Dendritic cell treated with granulocyte-macrophage colony-stimulating factor and Interleukin-4, amounts not matched to agents 40 ng/mL and 50 ng/mL, for 4 days (primary cell): ENCODE results near the gene KRTCAP2.
"Not testable (repeated sequence)": the region's sequence is repeated elsewhere in the genome, so short reads cannot be mapped to it uniquely, and the experiment has no call there.

Source experiments
- H3K27ac Mint-ChIP-seq: one replicate; pipeline ENCODE4 v1.8.0; 2022; ENCODE audit warnings: mild to moderate bottlenecking, mixed read lengths
- H3K27me3 Mint-ChIP-seq: one replicate; pipeline ENCODE4 v1.8.0; 2022; ENCODE audit warnings: mild to moderate bottlenecking, mixed read lengths
- H3K36me3 Mint-ChIP-seq: one replicate; pipeline ENCODE4 v1.8.0; 2022; ENCODE audit warnings: low read depth, mixed read lengths
- H3K4me1 Mint-ChIP-seq: one replicate; pipeline ENCODE4 v1.8.0; 2022; ENCODE audit warnings: low read depth, mixed read lengths
- H3K4me3 Mint-ChIP-seq: one replicate; pipeline ENCODE4 v1.8.0; 2022; ENCODE audit warnings: mild to moderate bottlenecking, moderate library complexity, mixed read lengths
- H3K9me3 Mint-ChIP-seq: one replicate; pipeline ENCODE4 v1.8.0; 2022; ENCODE audit warnings: mixed read lengths
- intact Hi-C: fragments of 100-400 bp; cut with micrococcal nuclease; formaldehyde crosslinking; loops from one replicate; pipeline ENCODE4 v1.15.0; 2022

KRTCAP2 gene

DNA sequence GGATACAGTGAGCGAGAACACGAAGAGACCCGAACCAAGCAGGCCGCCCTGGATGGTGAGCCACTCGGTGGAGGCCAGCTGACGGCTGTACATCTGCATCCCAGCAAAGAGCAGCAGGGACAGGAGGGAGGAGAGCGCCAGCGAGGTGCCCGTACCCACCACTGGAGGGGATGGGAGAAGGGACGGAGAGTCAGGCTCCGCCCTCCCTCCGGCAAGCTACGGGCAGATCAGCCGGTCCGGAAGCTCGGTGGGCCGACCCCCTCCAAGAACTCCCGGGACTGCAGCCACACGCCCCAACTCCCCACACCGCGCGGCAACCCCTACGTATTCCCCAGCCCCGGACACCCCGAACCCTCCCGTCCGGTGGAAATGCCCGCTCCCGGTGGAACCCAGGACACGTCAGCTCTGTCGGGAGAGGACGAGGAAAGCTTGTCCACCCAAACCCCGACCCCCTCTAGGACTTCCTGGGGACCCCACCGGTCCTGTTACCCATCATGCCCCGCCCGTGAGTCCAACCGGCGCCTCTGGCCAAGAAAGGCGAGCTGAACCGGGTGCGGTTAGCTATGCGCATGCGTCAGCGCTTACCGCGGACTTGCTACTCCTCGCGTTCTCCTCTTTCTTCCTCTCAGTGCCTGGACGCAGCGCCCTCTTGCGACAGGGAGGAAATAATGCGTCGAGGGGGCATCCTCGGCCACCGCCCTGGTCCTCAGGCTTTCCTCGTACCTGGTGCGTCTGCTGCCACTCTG lies at the start of gene KRTCAP2:
KRTCAP2 (minus strand) TSS at position 573 of the 746 bp plus-strand sequence; CDS start at position 493, 80 bp downstream.
- Mint-ChIP-seq H3K27ac (peak within 1 kb of the TSS; percentile 97), H3K27me3 (peaks cover 21% of the 10 kb centered on the region), H3K36me3 (peaks cover 46% of the 10 kb centered on the region), H3K4me1 (peaks cover 57% of the 10 kb centered on the region), H3K4me3 (peak within 1 kb of the TSS; percentile 96), H3K9me3 (no peaks in the 10 kb centered on the region)
- intact Hi-C loops: no loop called here

DNA sequence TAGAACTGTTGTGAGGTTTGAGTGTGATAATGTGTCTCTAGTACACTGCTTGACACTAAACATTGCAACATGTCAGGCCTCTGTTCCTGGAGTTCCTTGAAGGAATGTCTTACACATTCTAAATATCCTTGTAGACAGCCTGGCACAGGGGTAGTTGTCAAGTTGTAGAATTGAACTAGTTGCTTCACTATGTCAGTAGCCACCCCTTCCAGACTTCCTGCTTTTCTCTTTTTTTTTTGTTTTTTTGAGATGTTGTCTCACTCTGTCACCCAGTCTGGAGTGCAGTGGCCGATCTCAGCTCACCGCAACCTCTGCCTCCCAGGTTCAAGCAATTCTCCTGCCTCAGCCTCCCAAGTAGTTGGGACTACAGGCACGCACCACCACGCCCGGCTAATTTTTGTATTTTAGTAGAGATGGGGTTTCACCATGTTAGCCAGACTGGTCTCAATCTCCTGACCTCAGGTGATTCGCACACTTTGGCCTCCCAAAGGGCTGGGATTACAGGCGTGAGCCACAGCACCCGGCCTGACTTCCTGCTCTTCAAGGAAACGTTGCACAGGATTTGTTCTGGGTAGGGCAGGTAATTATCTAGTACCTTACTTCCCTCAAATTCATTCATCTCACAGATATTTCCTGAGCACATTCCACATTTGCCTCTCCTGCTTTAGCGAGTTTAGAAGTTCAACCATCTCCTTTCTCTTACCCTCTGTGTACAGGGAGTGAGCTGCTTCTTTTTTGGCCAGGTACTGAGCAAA lies 47.3 kb upstream of the KRTCAP2 start:
- H3K9me3 Mint-ChIP-seq, H3K27me3 Mint-ChIP-seq, intact Hi-C loops, H3K36me3 Mint-ChIP-seq, H3K4me3 Mint-ChIP-seq: not testable (repeated sequence)
- peak overlapping the region; percentile 77 for H3K27ac Mint-ChIP-seq
- peaks cover 67% of the 10 kb centered on the region for H3K4me1 Mint-ChIP-seq

DNA sequence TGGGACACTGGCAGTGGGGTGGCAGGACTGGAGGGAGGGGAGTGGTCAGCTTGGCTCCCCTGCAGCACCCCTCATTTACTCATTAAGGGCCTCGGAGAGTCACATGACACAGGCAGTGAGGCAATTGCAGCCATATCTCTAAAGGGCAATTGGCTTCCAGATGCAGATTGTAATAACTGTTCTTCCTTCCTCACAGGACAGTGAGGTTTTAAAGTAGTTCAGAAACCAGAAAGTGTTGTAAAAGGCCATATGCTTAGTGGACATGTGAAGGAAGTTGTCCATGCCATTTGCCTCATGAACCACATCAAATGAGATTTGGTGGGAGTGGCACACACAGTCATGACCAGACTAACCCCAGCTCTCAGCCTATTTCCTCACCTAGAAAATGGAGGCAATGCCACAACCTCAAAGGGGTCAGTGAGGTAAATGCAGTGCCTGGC lies 46.5 kb upstream of the KRTCAP2 start:
- Mint-ChIP-seq H3K36me3 (peaks cover 12% of the 10 kb centered on the region), H3K27me3 (no peaks in the 10 kb centered on the region), H3K9me3 (no peaks in the 10 kb centered on the region), H3K27ac (peak overlapping the region; percentile 77), H3K4me1 (peaks cover 67% of the 10 kb centered on the region), H3K4me3 (no peak overlapping the region)
- intact Hi-C loops: no loop called here

DNA sequence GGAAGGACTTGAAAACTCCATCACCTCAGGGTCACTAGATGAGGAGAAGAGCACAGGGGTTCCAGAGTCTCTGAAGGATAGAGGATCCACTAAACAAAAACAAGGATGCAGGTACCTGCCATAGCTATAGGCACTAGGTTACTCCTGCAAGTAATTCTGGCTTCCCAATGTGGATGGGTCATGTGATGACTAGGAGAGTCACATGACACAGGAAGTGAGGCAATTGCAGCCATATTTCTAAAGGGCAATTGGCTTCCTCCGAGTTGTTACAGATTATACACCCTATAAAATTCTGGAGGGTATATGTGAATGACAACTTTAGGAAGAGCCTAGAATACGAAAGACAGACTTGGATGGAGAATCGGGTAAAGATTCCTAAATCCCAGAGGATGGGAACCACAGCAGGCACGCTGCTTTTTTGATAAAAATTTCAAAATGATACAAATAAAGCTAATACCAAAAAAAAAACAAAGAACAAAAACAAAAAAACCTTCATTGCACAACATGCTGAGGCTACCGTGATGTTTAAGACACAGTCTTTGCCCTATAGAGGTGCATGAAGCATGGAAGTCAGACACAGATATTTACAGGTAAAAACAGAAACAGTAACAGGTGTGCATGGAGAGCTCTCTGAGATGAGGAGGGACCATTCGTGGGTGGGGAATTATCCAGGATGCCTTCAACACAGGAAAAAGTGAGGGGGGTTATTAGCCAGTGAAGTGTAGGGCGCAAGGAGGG lies 45.9 kb upstream of the KRTCAP2 start:
- peaks cover 12% of the 10 kb centered on the region for H3K36me3 Mint-ChIP-seq
- H3K27ac Mint-ChIP-seq: peak overlapping the region; percentile 77
- no peaks in the 10 kb centered on the region for H3K27me3 Mint-ChIP-seq
- H3K4me3 Mint-ChIP-seq: no peak overlapping the region
- no peaks in the 10 kb centered on the region for H3K9me3 Mint-ChIP-seq
- H3K4me1 Mint-ChIP-seq: peaks cover 62% of the 10 kb centered on the region
- intact Hi-C loops: no loop called here

DNA sequence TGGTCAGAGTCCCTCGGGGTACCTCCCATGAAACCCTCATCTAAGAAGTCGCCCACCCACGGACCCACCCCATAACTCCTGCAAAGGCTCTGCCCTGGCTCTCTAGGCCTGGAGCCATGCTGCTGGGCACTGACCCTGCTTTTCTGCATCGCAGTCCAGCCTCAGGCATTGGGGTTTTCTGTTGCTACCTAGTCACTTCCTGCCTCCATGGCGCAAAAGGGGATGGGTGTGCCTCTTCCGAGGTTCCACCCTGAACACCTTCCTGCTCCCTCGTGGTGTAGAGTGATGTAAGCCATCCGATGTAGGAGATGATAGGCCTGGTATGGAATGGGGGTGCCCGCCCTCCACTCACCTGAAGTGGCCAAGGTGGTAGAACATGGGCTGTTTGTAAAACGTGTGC lies 41.6 kb upstream of the KRTCAP2 start:
- H3K4me3 Mint-ChIP-seq, H3K27me3 Mint-ChIP-seq, H3K9me3 Mint-ChIP-seq, intact Hi-C loops, H3K27ac Mint-ChIP-seq: not testable (repeated sequence)
- peaks cover 39% of the 10 kb centered on the region for H3K36me3 Mint-ChIP-seq
- peaks cover 52% of the 10 kb centered on the region for H3K4me1 Mint-ChIP-seq

DNA sequence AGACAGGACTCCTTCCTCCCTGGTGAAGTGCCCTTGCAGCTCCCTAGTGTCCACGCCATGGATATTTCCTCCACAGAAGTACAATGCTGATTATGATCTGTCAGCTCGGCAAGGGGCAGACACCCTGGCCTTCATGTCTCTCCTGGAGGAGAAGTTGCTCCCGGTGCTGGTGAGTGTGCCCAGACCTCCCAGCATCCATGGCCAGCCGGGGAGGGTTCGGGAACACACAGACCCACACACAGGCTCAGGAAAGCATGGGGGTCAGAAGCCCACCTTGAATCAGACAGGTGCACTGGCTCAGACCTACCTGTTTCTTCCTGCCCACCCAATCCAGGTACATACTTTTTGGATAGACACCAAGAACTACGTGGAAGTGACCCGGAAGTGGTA lies 38.9 kb upstream of the KRTCAP2 start:
- H3K9me3 Mint-ChIP-seq, H3K27me3 Mint-ChIP-seq, intact Hi-C loops, H3K4me3 Mint-ChIP-seq: not testable (repeated sequence)
- Mint-ChIP-seq H3K4me1 (peaks cover 58% of the 10 kb centered on the region), H3K27ac (peak overlapping the region; percentile 97), H3K36me3 (peaks cover 44% of the 10 kb centered on the region)

DNA sequence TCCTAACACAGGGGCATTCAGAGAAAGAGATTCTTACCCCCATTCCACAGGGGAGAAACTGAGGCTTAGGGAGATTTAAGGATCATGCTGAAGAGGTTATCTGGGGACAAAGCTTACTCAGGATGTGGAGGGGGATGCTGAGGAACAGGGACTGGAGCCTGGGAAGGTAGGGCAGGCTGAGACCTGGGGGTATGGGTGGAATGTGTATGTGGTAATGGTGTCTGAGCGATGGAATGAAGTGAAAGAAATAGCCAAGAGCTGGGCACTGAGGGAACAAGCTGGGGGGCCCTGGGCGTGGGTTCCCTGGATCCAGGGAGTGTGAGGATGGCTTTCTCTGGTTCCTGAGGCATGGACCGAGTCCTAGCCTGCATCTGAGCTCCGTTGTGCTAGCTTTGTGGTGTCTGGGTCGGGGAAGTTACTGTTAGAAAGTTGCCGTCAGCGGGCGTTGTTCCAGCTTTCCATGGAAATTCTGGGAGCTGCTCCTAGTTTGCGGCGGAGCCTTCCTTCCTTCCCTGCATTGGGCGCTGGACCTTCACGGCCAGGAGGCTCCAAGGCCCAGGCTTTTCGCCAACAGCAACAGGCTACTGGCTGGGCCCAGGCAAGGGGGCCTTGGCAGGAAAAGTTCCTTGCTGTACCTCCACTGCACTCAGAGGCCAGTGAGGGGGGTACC lies 38.4 kb upstream of the KRTCAP2 start:
- H3K9me3 Mint-ChIP-seq, intact Hi-C loops, H3K4me3 Mint-ChIP-seq, H3K27me3 Mint-ChIP-seq: not testable (repeated sequence)
- peaks cover 64% of the 10 kb centered on the region for H3K4me1 Mint-ChIP-seq
- peaks cover 40% of the 10 kb centered on the region for H3K36me3 Mint-ChIP-seq
- peak overlapping the region; percentile 97 for H3K27ac Mint-ChIP-seq

DNA sequence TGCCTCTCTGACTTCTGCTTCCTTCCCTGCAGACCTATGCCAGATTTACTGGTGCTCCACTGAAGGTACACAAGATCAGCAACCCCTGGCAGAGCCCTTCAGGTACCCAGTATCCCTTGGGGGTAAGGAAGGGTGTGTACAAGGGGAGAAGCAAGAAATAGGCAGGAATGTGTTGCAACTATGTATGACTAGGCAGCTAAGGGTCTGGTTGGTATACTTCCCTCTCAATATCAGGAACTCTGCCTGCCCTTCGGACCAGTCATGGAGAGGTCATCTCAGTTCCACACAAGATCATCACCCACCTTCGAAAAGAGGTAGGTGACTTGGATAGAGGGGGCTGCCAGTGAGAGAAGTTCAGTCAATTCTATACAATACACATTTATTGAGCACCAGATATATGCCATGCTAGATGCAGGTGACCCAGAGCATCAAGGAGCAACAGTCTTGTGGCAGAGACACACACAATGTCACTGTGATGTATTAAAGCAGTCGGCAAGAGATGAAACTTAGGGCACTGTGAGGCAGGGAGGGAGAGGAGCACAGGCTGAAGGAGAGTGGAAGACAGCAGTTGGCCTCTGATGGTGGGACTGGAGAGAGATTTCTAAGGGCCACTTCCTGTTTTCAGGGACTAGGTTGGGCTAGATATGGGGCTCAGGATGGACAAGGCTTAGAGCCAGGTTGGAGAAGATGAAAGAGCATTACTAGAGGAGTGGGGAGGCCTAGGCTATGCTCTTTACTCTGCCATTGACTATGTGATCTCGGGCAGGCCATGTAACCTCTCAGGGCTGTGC lies 37.4 kb upstream of the KRTCAP2 start:
- intact Hi-C loops: no loop called here
- Mint-ChIP-seq H3K4me3 (peak overlapping the region; percentile 5), H3K27ac (peak overlapping the region; percentile 97), H3K27me3 (no peaks in the 10 kb centered on the region), H3K36me3 (peaks cover 39% of the 10 kb centered on the region), H3K4me1 (peaks cover 60% of the 10 kb centered on the region), H3K9me3 (no peaks in the 10 kb centered on the region)

DNA sequence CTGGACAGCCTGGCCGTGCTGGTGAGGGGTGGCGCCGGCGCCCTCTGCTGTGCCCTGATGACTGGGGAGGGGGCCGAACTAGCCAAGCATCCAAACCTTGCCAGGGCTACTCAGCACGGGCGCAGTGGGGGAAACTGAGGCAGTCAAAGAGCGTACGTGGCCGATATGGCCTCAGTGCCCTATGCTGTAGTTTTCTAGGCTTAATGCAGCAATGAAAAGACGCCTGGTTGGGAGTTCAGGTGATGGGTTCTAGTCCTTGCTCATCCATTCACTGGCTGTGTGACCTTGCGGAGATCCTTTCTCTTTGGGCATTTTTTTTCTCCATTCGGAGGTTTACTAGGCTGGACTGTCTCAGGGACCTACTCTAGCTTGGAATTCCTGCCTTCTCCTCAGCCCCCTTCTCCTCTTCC lies 36.2 kb upstream of the KRTCAP2 start:
- H3K4me1 Mint-ChIP-seq: peaks cover 51% of the 10 kb centered on the region
- H3K27ac Mint-ChIP-seq: peak overlapping the region; percentile 97
- H3K36me3 Mint-ChIP-seq: peaks cover 32% of the 10 kb centered on the region
- H3K27me3 Mint-ChIP-seq: no peaks in the 10 kb centered on the region
- intact Hi-C loops: loop anchor here (2.0 to 5.0 kb wide), 2 partner anchors 17 to 33 kb away; a partner anchor contains a TSS
- peak overlapping the region; percentile 94 for H3K4me3 Mint-ChIP-seq
- H3K9me3 Mint-ChIP-seq: no peaks in the 10 kb centered on the region

DNA sequence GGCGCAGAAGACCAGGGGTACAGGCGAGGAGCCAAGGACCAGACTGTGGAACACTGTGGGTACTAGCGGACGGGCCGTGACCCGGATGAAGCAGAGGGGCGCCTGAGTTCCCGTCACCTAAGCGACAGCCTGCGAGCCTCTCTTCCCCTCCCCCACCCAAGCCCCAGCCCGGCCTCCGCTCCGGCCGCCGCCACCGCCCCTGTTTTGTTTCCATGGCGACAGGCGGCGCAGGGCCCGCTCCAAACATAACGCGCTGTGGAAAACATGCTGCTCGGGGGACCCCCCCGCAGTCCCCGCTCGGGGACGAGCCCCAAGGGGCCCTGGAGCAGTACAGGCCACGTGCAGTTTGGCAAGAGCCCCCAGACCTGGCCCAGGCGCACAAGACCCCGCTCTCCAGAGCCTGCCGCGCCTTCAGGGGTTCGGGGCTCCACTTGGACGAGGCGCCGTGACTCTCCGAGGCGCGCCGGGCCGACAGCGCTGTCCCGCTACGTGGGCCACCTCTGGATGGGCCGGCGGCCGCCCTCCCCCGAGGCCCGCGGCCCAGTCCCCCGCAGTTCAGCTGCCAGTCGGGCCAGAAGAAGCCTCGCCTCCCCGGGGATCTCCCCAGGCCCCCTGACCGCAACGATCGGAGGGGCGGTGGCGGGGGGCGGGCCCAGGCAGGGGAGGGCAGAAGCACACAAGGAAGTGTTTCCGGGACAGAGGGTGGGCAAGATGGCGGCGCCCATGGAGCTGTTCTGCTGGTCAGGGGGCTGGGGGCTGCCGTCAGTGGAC lies 35.6 kb upstream of the KRTCAP2 start, which contains the start of gene MTX1:
MTX1 (plus strand) TSS at position 155 of the 771 bp plus-strand sequence; CDS start at position 265, 110 bp downstream.
- H3K27ac Mint-ChIP-seq: peak within 1 kb of the TSS; percentile 97
- peak within 1 kb of the TSS; percentile 94 for H3K4me3 Mint-ChIP-seq
- no peaks in the 10 kb centered on the region for H3K9me3 Mint-ChIP-seq
- H3K27me3 Mint-ChIP-seq: no peaks in the 10 kb centered on the region
- peaks cover 32% of the 10 kb centered on the region for H3K36me3 Mint-ChIP-seq
- peaks cover 51% of the 10 kb centered on the region for H3K4me1 Mint-ChIP-seq
- intact Hi-C loops: loop anchor here (2.0 to 5.0 kb wide), 2 partner anchors 18 to 34 kb away; a partner anchor contains a TSS

DNA sequence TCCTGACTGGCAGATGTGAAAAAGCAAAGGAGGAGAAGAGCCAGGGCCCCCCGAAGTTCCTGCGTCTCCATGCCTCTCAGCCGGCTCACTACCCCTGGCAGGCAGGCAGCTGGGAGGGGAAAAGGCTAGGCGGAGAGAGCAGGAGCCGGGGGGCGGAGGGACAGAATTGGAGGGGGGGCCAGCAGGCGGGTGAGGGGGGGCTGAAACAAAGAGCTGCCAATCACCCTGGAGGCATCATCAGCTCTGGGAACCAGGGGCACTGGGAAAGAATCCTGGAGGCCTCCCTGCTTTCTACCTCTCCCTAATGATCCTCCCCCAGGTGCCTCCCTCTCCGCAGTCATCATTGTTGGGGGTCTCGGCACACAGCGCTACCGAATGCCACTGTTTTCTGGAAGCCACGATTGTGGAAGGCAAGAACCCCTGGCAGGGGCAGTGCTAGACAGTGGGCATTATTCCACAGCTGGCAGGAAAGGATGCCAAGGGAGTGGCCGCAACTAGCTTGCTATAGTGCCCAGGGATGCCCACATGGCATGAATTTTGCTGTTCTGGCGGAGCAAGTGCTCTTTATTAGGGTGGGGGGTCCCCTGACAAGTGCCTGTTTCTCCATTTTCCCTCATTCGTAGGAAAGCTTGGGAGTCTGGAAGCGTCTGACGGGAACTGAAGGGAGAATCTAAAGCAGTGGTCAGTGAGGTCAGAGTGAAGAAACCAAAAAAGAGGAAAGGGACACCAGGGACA lies 34.9 kb upstream of the KRTCAP2 start, which contains the start of gene THBS3:
THBS3 (minus strand) TSS at position 92 of the 735 bp plus-strand sequence; CDS start at position 71, 21 bp downstream.
- H3K27ac Mint-ChIP-seq: peak within 1 kb of the TSS; percentile 97
- intact Hi-C loops: loop anchor here (2.0 to 5.0 kb wide), 2 partner anchors 19 to 34 kb away; a partner anchor contains a TSS
- H3K27me3 Mint-ChIP-seq: peaks cover 4% of the 10 kb centered on the region
- H3K4me3 Mint-ChIP-seq: peak within 1 kb of the TSS; percentile 94
- peaks cover 32% of the 10 kb centered on the region for H3K36me3 Mint-ChIP-seq
- H3K9me3 Mint-ChIP-seq: no peaks in the 10 kb centered on the region
- peaks cover 51% of the 10 kb centered on the region for H3K4me1 Mint-ChIP-seq
